ENCODE measurements around the gene SPSB1. TPM values are rescaled to one million over a fixed set of nuclear protein-coding genes. Genes with fewer than 3 reads are reported as not detected.

Gene SPSB1
- polyA plus RNA-seq, 10 donors, result 4.8 to 11.3 (median 8.2) TPM

DNA sequence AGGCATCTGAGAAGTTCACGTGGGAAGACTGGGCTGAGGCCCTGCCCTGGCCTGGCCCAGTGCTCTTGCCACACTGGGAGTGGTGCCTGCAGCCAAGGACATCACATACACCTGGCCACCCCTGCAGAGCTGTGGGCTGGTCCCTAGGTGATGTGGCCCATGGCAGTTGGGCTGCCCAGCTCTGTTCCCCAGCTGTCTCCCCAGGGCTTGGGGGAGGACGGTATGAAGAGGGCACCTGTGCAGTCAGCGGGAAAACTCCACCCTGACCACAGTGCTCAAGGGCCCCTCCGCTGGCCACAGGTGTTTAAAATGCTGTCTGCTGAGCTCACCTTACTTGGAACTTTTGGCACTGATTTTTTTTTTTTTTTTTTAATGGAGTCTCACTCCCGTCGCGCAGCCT lies 126.2 kb downstream of the SPSB1 start:
- DNase-seq, result no peak

Other genes with a start within 250 kb of the SPSB1 start
- gene SLC2A5, start 223.3 kb upstream of the SPSB1 start, polyA plus RNA-seq (ENCODE audit: insufficient read length in 10 of 10), result 10 to 100 TPM in 3 of 10 donors, 1 to 10 TPM in 7; 2.4 to 16.5 (median 6.2) TPM
- 1 to 10 TPM in 6 of 10 donors, under 1 TPM in 4; 0.67 to 3.8 (median 1.2) TPM for gene GPR157, start 163.8 kb upstream of the SPSB1 start, polyA plus RNA-seq (ENCODE audit: insufficient read length in 10 of 10)
- gene H6PD, start 58.1 kb upstream of the SPSB1 start, polyA plus RNA-seq (ENCODE audit: insufficient read length in 10 of 10), result 10 to 100 TPM; 29.4 to 51.8 (median 35.2) TPM
- gene SLC25A33, start 246.6 kb downstream of the SPSB1 start, polyA plus RNA-seq (ENCODE audit: insufficient read length in 10 of 10), result 1 to 10 TPM; 1.3 to 2.1 (median 1.4) TPM